T follicular helper cell (primary cell): ENCODE results near the gene SPATA16.
"Not testable (repeated sequence)": the region's sequence is repeated elsewhere in the genome, so short reads cannot be mapped to it uniquely, and the experiment has no call there.

Experiments
- DNase-seq: peaks from one replicate; pipeline ENCODE4 v3.0.0-alpha.2; 2020; ENCODE audit warnings: low read depth

SPATA16 gene

GRCh38 chr3:173058229-173058628 lies 82.8 kb downstream of the SPATA16 start:
- no peak for DNase-seq

GRCh38 chr3:173055228-173055933 lies 85.7 kb downstream of the SPATA16 start:
- no peak for DNase-seq

DNA sequence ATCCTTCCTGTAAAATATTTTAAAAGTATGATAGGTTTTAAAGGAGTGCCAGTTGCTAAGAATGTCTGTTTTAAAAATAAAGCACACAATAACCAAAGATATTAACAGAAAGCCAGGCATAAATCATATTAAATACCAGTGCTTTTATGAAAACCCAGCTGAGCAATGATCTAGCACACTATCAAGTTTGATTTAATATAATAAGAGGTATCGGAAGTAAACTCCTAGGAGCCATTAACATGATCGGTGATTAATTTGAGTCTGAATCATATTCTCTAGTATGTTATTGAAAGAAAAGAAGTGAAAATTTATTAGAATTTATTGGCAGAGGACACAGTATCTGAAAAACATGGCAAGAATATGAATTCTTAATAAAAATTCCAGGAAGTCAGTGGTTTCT lies 91.7 kb downstream of the SPATA16 start:
- DNase-seq, result no peak

- DNase-seq, result no peak
Measured at GRCh38 chr3:173045770-173046382, 95.2 kb downstream of the SPATA16 start.

GRCh38 chr3:173044998-173045397 lies 96.0 kb downstream of the SPATA16 start:
- DNase-seq, result no peak

DNA sequence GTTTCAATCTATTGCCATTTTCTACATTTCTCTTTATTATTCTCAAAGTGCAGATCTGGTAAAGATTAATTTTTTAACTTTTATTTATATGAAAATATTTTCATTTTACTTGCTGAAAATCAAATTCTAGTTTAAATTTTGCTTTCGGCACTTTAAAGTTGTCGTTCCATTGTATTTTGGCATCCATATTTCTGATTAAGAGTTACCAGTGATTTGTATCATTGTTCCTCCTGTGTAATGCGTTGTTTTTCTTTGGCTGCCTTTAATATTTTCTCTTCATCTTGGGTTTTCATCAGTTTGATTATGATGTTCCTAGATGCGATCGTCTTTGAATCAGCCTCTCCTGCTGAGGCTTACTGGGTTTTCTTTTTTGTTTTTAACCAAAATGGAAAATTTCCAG lies 97.3 kb downstream of the SPATA16 start:
- DNase-seq, result no peak

DNA sequence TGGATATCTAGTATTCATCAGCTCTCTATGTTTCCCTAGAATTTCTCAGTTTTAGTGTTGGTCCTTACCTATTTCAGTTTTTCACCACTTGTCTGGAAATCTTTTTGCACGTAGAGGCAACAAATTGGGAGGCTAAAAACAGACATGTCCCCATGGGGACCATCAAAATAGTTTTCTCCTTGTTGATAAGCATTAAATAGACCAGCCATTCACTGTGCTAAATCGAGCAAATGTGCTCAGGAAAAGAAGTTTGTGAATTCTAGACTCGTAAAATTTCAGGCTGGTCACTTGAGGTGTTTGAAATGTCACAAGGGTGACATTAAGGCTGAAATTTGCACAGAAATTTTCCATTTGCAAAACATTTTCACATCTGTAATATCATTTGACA lies 102.6 kb downstream of the SPATA16 start:
- DNase-seq, result no peak

DNA sequence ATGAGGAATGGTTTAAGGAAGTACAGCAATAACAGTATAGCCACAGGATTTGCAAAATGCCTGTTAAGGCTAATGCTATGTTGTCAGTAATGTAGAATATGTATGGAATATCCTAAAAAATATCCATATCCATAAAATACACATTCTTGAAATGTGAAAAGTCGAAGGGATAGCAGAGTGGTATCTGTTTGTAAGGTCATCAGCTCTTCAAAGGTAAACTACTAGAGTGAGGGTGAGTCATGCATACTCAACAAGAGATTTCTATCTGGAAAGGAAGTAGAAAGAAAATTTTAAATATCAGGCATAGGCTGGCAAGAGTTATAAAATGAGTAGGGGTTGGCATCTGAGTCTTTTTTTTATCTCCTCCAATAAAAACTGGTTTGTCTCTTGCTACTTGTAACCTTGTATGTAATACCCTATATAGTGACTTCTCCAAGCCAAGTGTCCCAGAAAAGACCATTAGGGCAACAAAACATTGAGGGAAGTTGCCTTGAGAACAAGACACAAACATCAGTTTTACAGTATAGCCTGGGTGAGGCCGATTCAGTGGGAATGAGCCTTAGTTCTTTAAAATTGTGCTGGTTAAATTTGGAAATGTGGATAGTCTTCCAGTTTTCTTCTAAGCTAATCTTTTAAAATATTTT lies 103.1 kb downstream of the SPATA16 start:
- DNase-seq, result no peak

DNA sequence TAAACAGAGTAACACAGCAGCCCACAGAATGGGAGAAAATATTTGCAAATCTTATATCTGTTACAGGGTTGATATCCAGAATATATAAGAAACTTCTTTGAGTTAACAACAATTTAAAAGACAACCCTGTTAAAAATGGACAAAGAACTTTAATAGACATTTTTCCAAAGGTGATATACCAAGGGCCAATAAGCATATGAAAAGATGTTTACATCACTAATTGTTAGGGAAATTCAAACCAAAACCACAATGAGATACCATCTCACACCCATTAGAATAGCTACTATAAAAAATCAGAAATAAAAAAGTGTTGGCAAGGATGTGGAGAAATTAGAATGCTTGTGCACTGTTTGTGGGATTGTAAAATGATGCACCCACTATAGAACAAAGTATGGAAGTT lies 110.8 kb downstream of the SPATA16 start:
- no peak for DNase-seq

- DNase-seq, result no peak
Measured at GRCh38 chr3:173028351-173028750, 112.7 kb downstream of the SPATA16 start.

DNA sequence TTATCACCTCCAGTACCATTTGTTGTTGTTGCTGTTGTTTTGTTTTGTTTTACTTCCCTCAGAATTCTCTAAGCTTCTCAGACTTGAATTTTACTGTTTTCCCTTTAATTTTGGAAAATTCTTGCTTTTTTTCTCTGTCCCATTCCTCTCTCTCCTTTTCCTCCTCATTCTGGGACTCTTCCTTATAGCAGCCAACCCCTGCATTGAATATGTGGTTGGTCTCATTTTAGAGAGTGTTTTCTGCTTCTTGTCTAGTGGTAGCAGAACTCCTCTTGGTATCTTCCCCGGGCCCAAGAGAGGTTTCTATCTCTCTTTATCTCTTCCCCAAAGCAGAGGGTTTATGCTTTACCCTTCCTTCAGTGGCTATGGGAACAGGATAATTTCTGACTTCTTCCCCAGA lies 113.6 kb downstream of the SPATA16 start:
- DNase-seq, result no peak

DNA sequence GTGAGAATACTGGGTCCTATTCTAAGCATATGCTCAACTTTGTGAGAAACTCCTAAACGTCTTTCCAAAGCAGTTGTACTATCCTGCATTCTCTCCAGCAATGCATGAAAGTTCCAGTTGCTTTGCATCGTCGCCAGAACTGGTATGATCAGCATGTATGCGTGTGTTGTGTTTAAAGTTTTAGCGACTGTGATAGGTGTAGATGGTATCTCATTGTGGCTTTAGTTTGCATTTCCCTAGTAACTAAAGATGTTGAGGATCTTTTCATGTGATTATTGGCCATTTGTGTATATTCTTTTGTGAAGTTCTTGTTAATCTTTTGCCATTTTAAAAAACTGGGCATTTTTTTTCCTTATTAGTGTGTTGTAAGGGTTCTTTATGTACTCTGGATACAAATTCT lies 115.1 kb downstream of the SPATA16 start:
- DNase-seq, result no peak

GRCh38 chr3:173021547-173022185 lies 119.4 kb downstream of the SPATA16 start:
- DNase-seq, result no peak

GRCh38 chr3:173020128-173020527 lies 120.9 kb downstream of the SPATA16 start:
- not testable (repeated sequence) for DNase-seq

GRCh38 chr3:173019378-173019777 lies 121.7 kb downstream of the SPATA16 start:
- DNase-seq, result no peak

DNA sequence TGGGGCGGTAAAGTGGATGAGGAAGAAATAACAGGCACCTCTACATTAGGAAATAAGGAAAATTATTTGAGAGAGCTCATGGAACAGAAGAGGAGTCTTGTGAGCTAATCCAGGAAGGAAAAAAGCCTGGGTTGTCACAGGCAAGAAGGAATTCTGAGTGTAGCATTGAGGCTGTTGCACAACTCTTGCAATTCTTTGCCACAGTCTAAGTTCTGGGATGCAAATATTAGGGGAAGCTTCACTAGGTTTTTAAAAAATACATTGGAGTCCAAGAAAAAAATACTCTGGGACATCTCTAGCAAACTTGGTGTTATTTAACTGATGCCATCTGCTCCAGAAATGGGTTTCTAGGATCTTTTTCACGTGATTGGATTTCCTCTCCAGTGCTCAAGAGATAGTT lies 122.3 kb downstream of the SPATA16 start:
- no peak for DNase-seq

GRCh38 chr3:173013219-173013832 lies 127.7 kb downstream of the SPATA16 start:
- no peak for DNase-seq

GRCh38 chr3:173009410-173009809 lies 131.6 kb downstream of the SPATA16 start:
- no peak for DNase-seq

GRCh38 chr3:173008978-173009377 lies 132.1 kb downstream of the SPATA16 start:
- no peak for DNase-seq

GRCh38 chr3:173007079-173007723 lies 133.8 kb downstream of the SPATA16 start:
- DNase-seq, result no peak

DNA sequence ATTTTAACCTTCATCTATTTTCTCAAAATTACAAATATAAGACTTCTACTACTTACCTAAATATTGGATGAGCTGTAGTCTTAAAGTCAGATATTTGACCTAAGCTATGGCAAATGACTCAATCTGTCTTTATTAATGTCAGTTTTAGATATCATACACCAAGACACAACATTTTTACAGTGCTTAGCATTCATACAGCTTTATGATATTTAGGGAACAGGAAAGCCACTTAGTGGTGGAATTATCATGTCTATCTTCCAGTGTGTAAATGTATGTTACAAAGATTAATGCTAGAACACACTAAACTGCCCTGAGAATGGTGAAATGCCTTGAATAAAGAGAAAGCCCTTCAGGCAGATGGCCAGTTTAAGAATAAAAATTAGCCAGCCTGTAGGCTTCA lies 135.0 kb downstream of the SPATA16 start:
- DNase-seq, result no peak

DNA sequence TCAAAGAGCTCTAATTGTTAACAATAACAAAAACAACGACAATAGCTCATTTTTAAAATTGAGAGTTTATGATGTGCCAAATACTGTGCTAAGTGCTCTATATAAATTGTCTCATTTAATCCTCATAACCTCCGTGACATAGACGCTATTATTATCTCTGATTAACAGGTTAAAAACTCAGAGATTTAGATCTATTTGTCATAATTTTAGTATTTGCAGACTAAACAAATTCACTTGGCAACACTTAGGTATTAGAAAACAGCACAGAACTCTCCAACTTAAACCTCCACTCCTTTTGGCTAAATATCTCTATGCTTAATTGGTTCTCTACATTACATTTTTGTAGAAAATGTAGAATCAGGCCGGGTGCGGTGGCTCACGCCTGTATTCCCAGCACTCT lies 136.4 kb downstream of the SPATA16 start:
- no peak for DNase-seq
